Heart right ventricle (tissue), 16 donors: ENCODE data around the gene SUOX. TPM values are rescaled to one million over a fixed set of nuclear protein-coding genes. Genes with fewer than 3 reads are reported as not detected.
"Not testable (repeated sequence)": the region's sequence is repeated elsewhere in the genome, so short reads cannot be mapped to it uniquely, and the experiment has no call there.

Experiments
- ATAC-seq, 8 donors: fragments of 200-7000 bp; cut with Tn5 transposase; one replicate each; pipeline ENCODE4 v1.9.1; 2020; ENCODE audit warnings: mild to moderate bottlenecking in 8 of 8, moderate library complexity in 8 of 8, moderate number of reproducible peaks in 1 of 8
- DNase-seq, 2 donors: peaks; one replicate each; pipeline ENCODE4 v3.0.0-alpha.2; 2020
- H3K27ac ChIP-seq, 10 donors: fragments of 200-600 bp; sonication (generic) in 2 of 10; one replicate each; pipeline versions ENCODE4 v1.5.0 to v1.8.0; 2020 to 2022; ENCODE audit warnings: mild to moderate bottlenecking in 3 of 10
- H3K27me3 ChIP-seq, 7 donors: fragments of 200-600 bp; one replicate each; pipeline ENCODE4 v1.8.0; 2021 to 2022; ENCODE audit warnings: mild to moderate bottlenecking in 2 of 7
- H3K36me3 ChIP-seq, 9 donors: fragments of 200-600 bp; sonication (generic) in 1 of 9; one replicate each; pipeline versions ENCODE4 v1.5.0 to v1.8.0; 2020 to 2022; ENCODE audit warnings: mild to moderate bottlenecking in 2 of 9
- H3K4me1 ChIP-seq, 9 donors: fragments of 200-600 bp; sonication (generic) in 1 of 9; one replicate each; pipeline versions ENCODE4 v1.5.0 to v1.8.0; 2020 to 2022; ENCODE audit warnings: mild to moderate bottlenecking in 4 of 9
- H3K4me3 ChIP-seq, 10 donors: fragments of 200-600 bp; sonication (generic) in 2 of 10; one replicate each; pipeline versions ENCODE4 v1.5.0 to v1.8.0; 2020 to 2022; ENCODE audit warnings: mild to moderate bottlenecking in 7 of 10, moderate library complexity in 2 of 10
- H3K9me3 ChIP-seq, 11 donors: fragments of 200-600 bp in 10 of 11; sonication (generic) in 2 of 11; one replicate each; pipeline versions ENCODE4 v1.5.0 to v1.8.0; 2013 to 2022; ENCODE audit warnings: mild to moderate bottlenecking in 2 of 11, control low read depth in 1 of 11, moderate library complexity in 1 of 11
- CTCF ChIP-seq, 9 donors: fragments of 200-600 bp; sonication (generic) in 2 of 9; IDR thresholded peaks; one replicate each; pipeline versions ENCODE4 v1.5.0 to v1.8.0; 2021 to 2022; ENCODE audit warnings: antibody characterized with exemption in 9 of 9, mild to moderate bottlenecking in 5 of 9, moderate library complexity in 1 of 9
- WGBS, 2 donors: extraction: QIAGEN DNeasy Blood & Tissue Kit; methylation state at CpG; one replicate each; pipeline ENCODE4 v1.1.7; 2013; ENCODE audit warnings: inconsistent platforms in 1 of 2; 5-methylcytosine and 5-hydroxymethylcytosine counted together
- intact Hi-C, 10 donors: fragments of 100-400 bp; cut with DNase I; formaldehyde crosslinking; loops; one replicate each; pipeline versions ENCODE4 v1.11.1 to v1.14.2; 2022
- polyA plus RNA-seq, 2 donors: library from polyadenylated mRNA; stranded (reverse); fragments of 200-250 nt; gene quantifications; one replicate each; pipeline ENCODE4 v1.2.3, GENCODE V29; 2013
- total RNA-seq, 10 donors: library from RNA; stranded (reverse); fragmentation: NEBNext Ultra II Directional in 3 of 10; extraction: Animal tissue kit (Norgen Biotek cat#: 25700) in 3 of 10; gene quantifications; one replicate each; pipeline versions ENCODE4 v1.2.1 to v1.2.4, GENCODE V29; 2021 to 2023
- donor health status: Arrhythmogenic right ventricular cardiomyopathy.
- donor health status: ischemic (EF 13 %, LVEDD 7.1; RV severe dilation, severe dysfunction).
- donor health status: healthy with polysubstance abuse.
- donor health status: DM: no; HTN: yes; CAD: no.
- donor health status: DM: no; HTN: no; CAD: no.
- donor health status: ischemic (EF 25% LVEDD 6.9; RV normal size, moderate dysfunction).
- donor health status: ischemic (EF 25% LVEDD 5.7; RV mildly dilated, moderate dysfunction).
- donor health status: healthy.
- donor health status: DM: yes; HTN: yes; CAD: no.
- donor health status: Ischemic cardiomyopathy.
- donor health status: ischemic (EF 35%, LVEDD 5.7; RV mildly dilated, moderate dysfunction).
- donor health status: nonischemic (EF 11% LVEDD 7.7; RV severe dilation, severe dysfunction).
- donor health status: DM: yes; HTN: yes; CAD: no.
- donor health status: PGD.
- donor health status: ischemic (EF 29% LVEDD 5.4; RV normal size, mild dysfunction).
- donor health status: nonischemic (EF 23%, LVEDD 6.1; RV moderate dilation, normal function).

The SUOX gene
- total and polyA plus RNA-seq, 12 donors = 23.2 to 44.8 (median 29.8) TPM

- no peak for ATAC-seq
- Histone ChIP-seq H3K27me3 (no peaks in the 10 kb centered on the region), H3K9me3 (no peaks in the 10 kb centered on the region), H3K4me1 (peaks cover 2 to 59% (median 32%) of the 10 kb centered on the region in 9 donors), H3K27ac (no peak overlapping the region), H3K4me3 (no peak overlapping the region), H3K36me3 (peaks cover 0 to 57% (median 9%) of the 10 kb centered on the region in 9 donors)
- no peak for DNase-seq
- TF ChIP-seq CTCF (IDR thresholded peaks at IDR 0.05) = no peak
- intact Hi-C loops = no loop called here
- 92 to 98% methylated on average over 7 of the region's 7 CpGs for WGBS, 2 donors
Observed at GRCh38 chr12:55978393-55978792, 18.7 kb upstream of the SUOX start.

- H3K4me3 ChIP-seq = no peak overlapping the region
- intact Hi-C loops = no loop called here
- no peak for TF ChIP-seq CTCF (IDR thresholded peaks at IDR 0.05)
- peaks cover 0 to 64% (median 9%) of the 10 kb centered on the region in 9 donors for H3K36me3 ChIP-seq
- no peak overlapping the region for H3K27ac ChIP-seq
- no peak for ATAC-seq
- DNase-seq = no peak
- H3K27me3 ChIP-seq = no peaks in the 10 kb centered on the region
- H3K4me1 ChIP-seq = peaks cover 2 to 60% (median 32%) of the 10 kb centered on the region in 9 donors
- 91 to 96% methylated on average over 3 of the region's 3 CpGs for WGBS, 2 donors
- H3K9me3 ChIP-seq = no peaks in the 10 kb centered on the region
Observed at GRCh38 chr12:55979069-55979468, 18.0 kb upstream of the SUOX start.

- 78% methylated on average over 5 of the region's 5 CpGs for WGBS, 2 donors
- H3K36me3 ChIP-seq = peaks cover 0 to 83% (median 14%) of the 10 kb centered on the region in 9 donors
- H3K27me3 ChIP-seq, intact Hi-C loops, DNase-seq, ATAC-seq, H3K4me3 ChIP-seq, H3K9me3 ChIP-seq, H3K27ac ChIP-seq: not testable (repeated sequence)
- H3K4me1 ChIP-seq = peaks cover 0 to 40% (median 10%) of the 10 kb centered on the region in 9 donors
Observed at GRCh38 chr12:55981882-55982281, 15.2 kb upstream of the SUOX start.

GRCh38 chr12:55982319-55982936, 14.6 kb upstream of the SUOX start:
- H3K27ac ChIP-seq = no peak overlapping the region
- TF ChIP-seq CTCF (IDR thresholded peaks at IDR 0.05) = no peak
- DNase-seq (no peak), ATAC-seq (no peak)
- intact Hi-C loops = no loop called here
- peaks cover 0 to 85% (median 14%) of the 10 kb centered on the region in 9 donors for H3K36me3 ChIP-seq
- no peaks in the 10 kb centered on the region for H3K27me3 ChIP-seq
- H3K4me3 ChIP-seq = no peak overlapping the region
- no peaks in the 10 kb centered on the region for H3K9me3 ChIP-seq
- H3K4me1 ChIP-seq = peaks cover 0 to 34% (median 6%) of the 10 kb centered on the region in 9 donors
- WGBS, 2 donors = 63 to 66% methylated on average over 3 of the region's 3 CpGs

- no peak for TF ChIP-seq CTCF (IDR thresholded peaks at IDR 0.05)
- Histone ChIP-seq H3K4me3 (no peak overlapping the region), H3K4me1 (peaks cover 0 to 29% (median 0%) of the 10 kb centered on the region in 9 donors), H3K36me3 (peaks cover 0 to 93% (median 19%) of the 10 kb centered on the region in 9 donors), H3K9me3 (no peaks in the 10 kb centered on the region), H3K27ac (peak overlapping the region in 1 of 10 donors; percentile 36), H3K27me3 (no peaks in the 10 kb centered on the region)
- ATAC-seq (peak in 3 of 8 donors; percentile 26 to 48 (median 39)), DNase-seq (no peak)
- intact Hi-C loops = no loop called here
- 70 to 78% methylated on average over 4 of the region's 4 CpGs for WGBS, 2 donors
Observed at GRCh38 chr12:55983232-55983842, 13.7 kb upstream of the SUOX start.
